ENCODE data around the gene KLF16. TPM values are rescaled to one million over a fixed set of nuclear protein-coding genes. Genes with fewer than 3 reads are reported as not detected.
"Not testable (repeated sequence)": the region's sequence is repeated elsewhere in the genome, so short reads cannot be mapped to it uniquely, and the experiment has no call there.

Gene KLF16
- total and polyA plus RNA-seq, 2 donors from 2014 or later: 10.4 to 22.2 TPM

DNA sequence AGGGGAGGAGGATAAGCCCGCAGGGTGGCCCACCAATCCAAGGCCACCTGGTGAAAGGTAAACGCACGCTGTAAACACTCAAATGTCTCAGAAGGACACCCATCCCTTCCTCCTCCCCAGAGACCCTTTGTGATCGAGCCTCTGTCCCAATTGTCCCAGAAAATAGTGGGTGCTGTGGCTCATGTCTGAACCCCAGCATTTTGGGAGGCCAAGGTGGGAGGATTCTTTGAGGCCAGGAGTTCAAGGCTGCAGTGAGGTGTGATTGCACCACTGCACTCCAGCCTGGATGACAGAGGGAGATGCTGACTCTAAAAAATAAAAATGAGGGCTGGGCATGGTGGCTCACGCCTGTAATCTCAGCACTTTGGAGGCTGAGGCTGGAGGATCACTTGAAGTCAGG lies 25.0 kb upstream of the KLF16 start:
- Histone ChIP-seq H3K27me3 (ENCODE audit: control insufficient read depth, insufficient read depth, low read length) (no peaks in the 10 kb centered on the region), H3K27ac (ENCODE audit: low read depth in 2 of 2, low read length in 2 of 2) (no peak overlapping the region), H3K36me3 (ENCODE audit: control insufficient read depth in 2 of 3, insufficient read depth in 3 of 3, low read length in 3 of 3) (no peaks in the 10 kb centered on the region), H3K9ac (ENCODE audit: low read length in 3 of 3) (no peak overlapping the region), H3K9me3 (ENCODE audit: control insufficient read depth in 2 of 3, insufficient read depth in 1 of 3, low read length in 3 of 3) (no peaks in the 10 kb centered on the region), H3K4me1 (ENCODE audit: control insufficient read depth in 2 of 3, insufficient read depth in 2 of 3, low read depth in 1 of 3, low read length in 3 of 3) (peaks cover 0 to 12% (median 7%) of the 10 kb centered on the region in 3 donors), H3K4me3 (ENCODE audit: low read length in 3 of 3) (no peak overlapping the region)
- intact Hi-C loops (cut with DNase I): no loop called here
- TF ChIP-seq, protein P1, sequence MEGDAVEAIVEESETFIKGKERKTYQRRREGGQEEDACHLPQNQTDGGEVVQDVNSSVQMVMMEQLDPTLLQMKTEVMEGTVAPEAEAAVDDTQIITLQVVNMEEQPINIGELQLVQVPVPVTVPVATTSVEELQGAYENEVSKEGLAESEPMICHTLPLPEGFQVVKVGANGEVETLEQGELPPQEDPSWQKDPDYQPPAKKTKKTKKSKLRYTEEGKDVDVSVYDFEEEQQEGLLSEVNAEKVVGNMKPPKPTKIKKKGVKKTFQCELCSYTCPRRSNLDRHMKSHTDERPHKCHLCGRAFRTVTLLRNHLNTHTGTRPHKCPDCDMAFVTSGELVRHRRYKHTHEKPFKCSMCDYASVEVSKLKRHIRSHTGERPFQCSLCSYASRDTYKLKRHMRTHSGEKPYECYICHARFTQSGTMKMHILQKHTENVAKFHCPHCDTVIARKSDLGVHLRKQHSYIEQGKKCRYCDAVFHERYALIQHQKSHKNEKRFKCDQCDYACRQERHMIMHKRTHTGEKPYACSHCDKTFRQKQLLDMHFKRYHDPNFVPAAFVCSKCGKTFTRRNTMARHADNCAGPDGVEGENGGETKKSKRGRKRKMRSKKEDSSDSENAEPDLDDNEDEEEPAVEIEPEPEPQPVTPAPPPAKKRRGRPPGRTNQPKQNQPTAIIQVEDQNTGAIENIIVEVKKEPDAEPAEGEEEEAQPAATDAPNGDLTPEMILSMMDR (IDR thresholded peaks at IDR 0.05; ENCODE audit: borderline replicate concordance, extremely low read depth, insufficient read depth): no peak
- no peak for FAIRE-seq
- no peak for DNase-seq

DNA sequence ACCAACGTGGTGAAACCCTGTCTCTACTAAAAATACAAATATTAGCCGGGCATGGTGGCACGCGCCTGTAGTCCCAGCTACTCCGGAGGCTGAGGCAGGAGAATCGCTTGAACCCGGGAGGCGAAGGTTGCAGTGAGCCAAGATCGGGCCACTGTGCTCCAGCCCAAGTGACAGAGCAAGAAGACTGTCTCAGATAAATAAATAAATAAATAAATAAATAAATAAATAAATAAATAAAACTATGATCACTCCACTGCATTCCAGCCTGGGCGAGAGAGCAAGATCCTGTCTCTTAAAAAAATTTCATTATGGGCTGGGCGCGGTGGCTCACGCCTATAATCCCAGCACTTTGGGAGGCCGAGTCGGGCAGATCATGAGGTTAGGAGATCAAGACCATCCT lies 23.0 kb upstream of the KLF16 start:
- intact Hi-C loops (cut with DNase I); H3K27ac ChIP-seq (ENCODE audit: low read depth in 2 of 2, low read length in 2 of 2); H3K4me3 ChIP-seq (ENCODE audit: low read length in 3 of 3); H3K9me3 ChIP-seq (ENCODE audit: control insufficient read depth in 2 of 3, insufficient read depth in 1 of 3, low read length in 3 of 3); H3K9ac ChIP-seq (ENCODE audit: low read length in 3 of 3); DNase-seq; H3K27me3 ChIP-seq (ENCODE audit: control insufficient read depth, insufficient read depth, low read length); FAIRE-seq; H3K36me3 ChIP-seq (ENCODE audit: control insufficient read depth in 2 of 3, insufficient read depth in 3 of 3, low read length in 3 of 3): not testable (repeated sequence)
- H3K4me1 ChIP-seq (ENCODE audit: control insufficient read depth in 2 of 3, insufficient read depth in 2 of 3, low read depth in 1 of 3, low read length in 3 of 3): peaks cover 0 to 24% (median 7%) of the 10 kb centered on the region in 3 donors

DNA sequence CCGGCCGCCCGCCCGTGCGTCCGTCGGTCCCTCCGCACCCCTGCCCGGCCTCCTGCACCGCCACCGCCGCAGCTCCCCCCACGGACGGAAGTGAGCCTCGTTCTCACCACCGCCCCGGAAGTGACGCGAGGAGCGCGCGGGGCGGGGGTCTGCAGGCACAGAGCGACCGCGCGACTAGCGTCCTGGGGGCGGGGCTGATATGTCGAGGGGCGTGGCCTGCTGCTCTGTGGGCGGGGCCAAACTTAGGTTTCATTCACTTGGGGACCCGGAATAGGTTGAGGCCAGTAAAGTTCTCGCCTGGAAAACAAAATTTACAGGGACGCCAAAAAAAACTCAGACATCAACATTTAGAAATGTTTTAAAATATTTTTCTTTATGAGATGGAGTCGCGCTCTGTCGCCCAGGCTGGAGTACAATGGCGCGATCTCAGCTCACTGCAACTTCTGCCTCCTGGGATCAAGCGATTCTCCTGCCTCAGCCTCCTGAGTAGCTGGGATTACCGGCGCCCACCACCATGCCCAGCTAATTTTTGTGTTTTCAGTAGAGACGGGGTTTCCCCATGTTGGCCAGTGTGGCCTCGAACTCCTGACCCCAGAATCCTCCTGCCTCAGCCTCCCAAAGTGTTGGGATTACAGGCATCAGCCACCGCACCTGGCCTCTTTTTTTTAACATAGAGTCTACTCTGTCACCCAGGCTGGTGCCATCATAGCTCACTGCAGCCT lies 22.2 kb upstream of the KLF16 start, which contains the start of gene ABHD17A:
TSS of gene ABHD17A (minus strand) at position 99 of the 722 bp plus-strand sequence. CDS start 3,930 bp downstream, outside the sequence.
- Histone ChIP-seq H3K9ac (ENCODE audit: low read length in 3 of 3) (peak within 1 kb of the TSS; percentile 29 to 90 (median 65)), H3K4me3 (ENCODE audit: low read length in 3 of 3) (peak within 1 kb of the TSS; percentile 66 to 85 (median 68)), H3K27ac (ENCODE audit: low read depth in 2 of 2, low read length in 2 of 2) (peak within 1 kb of the TSS; percentile 22 to 38), H3K4me1 (ENCODE audit: control insufficient read depth in 2 of 3, insufficient read depth in 2 of 3, low read depth in 1 of 3, low read length in 3 of 3) (peaks cover 0 to 27% (median 7%) of the 10 kb centered on the region in 3 donors)
- H3K9me3 ChIP-seq (ENCODE audit: control insufficient read depth in 2 of 3, insufficient read depth in 1 of 3, low read length in 3 of 3); H3K27me3 ChIP-seq (ENCODE audit: control insufficient read depth, insufficient read depth, low read length); H3K36me3 ChIP-seq (ENCODE audit: control insufficient read depth in 2 of 3, insufficient read depth in 3 of 3, low read length in 3 of 3); intact Hi-C loops (cut with DNase I): not testable (repeated sequence)
- peak; percentile 90 for FAIRE-seq
- DNase-seq: peak; percentile 94 to 98 (median 97)

DNA sequence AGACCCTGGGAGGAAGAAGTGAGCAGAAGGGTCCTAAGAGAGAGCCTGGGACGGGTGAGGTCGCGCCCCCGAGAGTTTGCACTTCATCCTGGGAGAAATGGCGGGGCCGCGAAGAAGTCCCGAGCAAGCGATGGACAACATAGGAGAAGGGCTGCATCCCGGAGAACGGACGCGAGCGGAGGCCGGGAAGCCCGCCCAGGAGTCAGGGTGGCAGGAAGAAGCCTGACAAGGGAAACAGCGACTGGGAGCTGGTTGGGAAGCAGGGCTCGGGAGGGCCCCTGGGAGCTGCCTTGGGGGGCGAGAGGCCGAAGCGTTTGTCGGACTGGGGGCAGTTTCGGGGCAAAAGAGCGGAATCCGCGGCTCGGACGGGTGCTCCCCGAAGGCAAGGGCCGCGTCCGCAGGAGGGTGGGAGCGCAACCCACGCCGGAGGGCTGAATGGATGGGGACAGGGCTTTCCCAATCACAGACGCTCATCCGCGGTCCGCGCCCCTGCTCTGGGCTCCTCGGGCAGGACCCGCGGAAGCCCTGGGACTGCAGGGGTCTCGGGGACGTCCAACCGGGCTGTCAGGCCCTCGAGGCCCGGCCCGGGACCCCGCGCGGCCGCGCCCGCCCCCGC lies 21.4 kb upstream of the KLF16 start:
- peaks cover 0 to 29% (median 7%) of the 10 kb centered on the region in 3 donors for H3K4me1 ChIP-seq (ENCODE audit: control insufficient read depth in 2 of 3, insufficient read depth in 2 of 3, low read depth in 1 of 3, low read length in 3 of 3)
- intact Hi-C loops (cut with DNase I): no loop called here
- TF ChIP-seq, protein P1 (IDR thresholded peaks at IDR 0.05; ENCODE audit: borderline replicate concordance, extremely low read depth, insufficient read depth): no peak
- DNase-seq: peak in 1 of 5 donors; percentile 84
- no peaks in the 10 kb centered on the region for H3K27me3 ChIP-seq (ENCODE audit: control insufficient read depth, insufficient read depth, low read length)
- no peaks in the 10 kb centered on the region for H3K9me3 ChIP-seq (ENCODE audit: control insufficient read depth in 2 of 3, insufficient read depth in 1 of 3, low read length in 3 of 3)
- H3K4me3 ChIP-seq (ENCODE audit: low read length in 3 of 3): peak overlapping the region; percentile 66 to 85 (median 68)
- peak overlapping the region; percentile 22 to 38 for H3K27ac ChIP-seq (ENCODE audit: low read depth in 2 of 2, low read length in 2 of 2)
- H3K9ac ChIP-seq (ENCODE audit: low read length in 3 of 3): peak overlapping the region; percentile 29 to 90 (median 65)
- FAIRE-seq: no peak
- H3K36me3 ChIP-seq (ENCODE audit: control insufficient read depth in 2 of 3, insufficient read depth in 3 of 3, low read length in 3 of 3): no peaks in the 10 kb centered on the region

Measured in kidney (tissue), 14 donors.